CD14-positive monocyte (primary cell): Measurements from ENCODE around the gene TSPAN12. TPM values are rescaled to one million over a fixed set of nuclear protein-coding genes. Genes with fewer than 3 reads are reported as not detected.

Experiments used
- DNase-seq, 3 donors: peaks; one replicate each; pipeline ENCODE4 v3.0.0-alpha.2; 2011 to 2022
- H2AFZ ChIP-seq: 2 replicates; pipeline ENCODE4 v1.6.0; 2012; ENCODE audit warnings: mild to moderate bottlenecking, low read depth, low read length, inconsistent platforms; ENCODE audit not compliant: insufficient read depth, poor library complexity, severe bottlenecking
- H3K27ac ChIP-seq, 2 donors: 1 replicate in 1 of 2; 2 replicates in 1 of 2; pipeline ENCODE4 v1.5.1; 2012 to 2013; ENCODE audit warnings: low read length in 2 of 2, control low read depth in 1 of 2, inconsistent platforms in 1 of 2, low read depth in 1 of 2, mild to moderate bottlenecking in 1 of 2
- H3K27me3 ChIP-seq, 2 donors: one replicate each; pipeline versions ENCODE4 v1.6.0 to v1.6.1; 2011 to 2013; ENCODE audit warnings: low read length in 2 of 2; ENCODE audit not compliant: control insufficient read depth in 2 of 2, insufficient read depth in 2 of 2
- H3K36me3 ChIP-seq, 2 donors: replicated peaks in 1 of 2; 1 replicate in 1 of 2; 2 replicates in 1 of 2; pipeline versions ENCODE4 v1.5.1 to v1.6.1; 2012 to 2013; ENCODE audit warnings: low read length in 2 of 2, control low read depth in 1 of 2, inconsistent platforms in 1 of 2, mild to moderate bottlenecking in 1 of 2; ENCODE audit not compliant: insufficient read depth in 2 of 2, control insufficient read depth in 1 of 2
- H3K4me1 ChIP-seq, 2 donors: 1 replicate in 1 of 2; 2 replicates in 1 of 2; pipeline versions ENCODE4 v1.5.1 to v1.6.1; 2012 to 2013; ENCODE audit warnings: low read length in 2 of 2, control low read depth in 1 of 2, inconsistent platforms in 1 of 2, mild to moderate bottlenecking in 1 of 2, moderate library complexity in 1 of 2; ENCODE audit not compliant: insufficient read depth in 2 of 2, control insufficient read depth in 1 of 2
- H3K4me2 ChIP-seq: replicated peaks from 2 replicates; pipeline ENCODE3; 2012; ENCODE audit warnings: low read length, moderate library complexity, mild to moderate bottlenecking; ENCODE audit not compliant: poor library complexity, severe bottlenecking; ENCODE audit errors: extremely low read depth
- H3K4me3 ChIP-seq, 3 experiments: fragments of 200-600 bp in 1 of 3; sonication (generic) in 1 of 3; replicated peaks in 1 of 3; 1 replicate in 2 of 3; 2 replicates in 1 of 3; pipeline ENCODE4 v1.5.1; 2011 to 2013; ENCODE audit warnings: low read length in 3 of 3, mild to moderate bottlenecking in 3 of 3, control low read depth in 2 of 3, low read depth in 2 of 3, inconsistent platforms in 1 of 3, moderate library complexity in 1 of 3
- H3K79me2 ChIP-seq: 2 replicates; pipeline ENCODE4 v1.6.0; 2012; ENCODE audit warnings: mild to moderate bottlenecking, control low read depth, inconsistent platforms, low read length, moderate library complexity; ENCODE audit not compliant: insufficient read depth
- H3K9ac ChIP-seq: 2 replicates; pipeline ENCODE4 v1.6.0; 2017; ENCODE audit warnings: low read length, mild to moderate bottlenecking; ENCODE audit not compliant: insufficient read depth, poor library complexity, severe bottlenecking
- H3K9me3 ChIP-seq, 2 donors: replicated peaks in 1 of 2; 1 replicate in 1 of 2; 2 replicates in 1 of 2; pipeline versions ENCODE4 v1.5.1 to v1.6.1; 2012 to 2013; ENCODE audit warnings: low read length in 2 of 2, control low read depth in 1 of 2; ENCODE audit not compliant: control insufficient read depth in 1 of 2, insufficient read depth in 1 of 2
- H4K20me1 ChIP-seq: 2 replicates; pipeline ENCODE4 v1.6.0; 2012; ENCODE audit warnings: mild to moderate bottlenecking, low read length, control low read depth, moderate library complexity; ENCODE audit not compliant: insufficient read depth
- H3K27ac Mint-ChIP-seq, 7 donors: one replicate each; pipeline ENCODE4 v1.8.0; 2020; ENCODE audit warnings: mild to moderate bottlenecking in 7 of 7, mixed read lengths in 7 of 7, moderate library complexity in 6 of 7, inconsistent platforms in 2 of 7
- H3K27me3 Mint-ChIP-seq, 3 donors: one replicate each; pipeline ENCODE4 v1.8.0; 2021 to 2022; ENCODE audit warnings: low read depth in 3 of 3, mild to moderate bottlenecking in 3 of 3, mixed read lengths in 3 of 3, moderate library complexity in 3 of 3, inconsistent platforms in 1 of 3
- H3K36me3 Mint-ChIP-seq, 2 donors: one replicate each; pipeline ENCODE4 v1.8.0; 2020; ENCODE audit warnings: mixed read lengths in 2 of 2, inconsistent platforms in 1 of 2, mild to moderate bottlenecking in 1 of 2
- H3K4me1 Mint-ChIP-seq: one replicate; pipeline ENCODE4 v1.8.0; 2020; ENCODE audit warnings: mild to moderate bottlenecking, mixed read lengths
- H3K4me3 Mint-ChIP-seq, 2 donors: one replicate each; pipeline ENCODE4 v1.8.0; 2020; ENCODE audit warnings: mild to moderate bottlenecking in 2 of 2, mixed read lengths in 2 of 2, moderate library complexity in 1 of 2
- H3K9me3 Mint-ChIP-seq, 7 donors: one replicate each; pipeline ENCODE4 v1.8.0; 2020 to 2022; ENCODE audit warnings: mixed read lengths in 7 of 7, mild to moderate bottlenecking in 6 of 7, moderate library complexity in 6 of 7, inconsistent platforms in 2 of 7
- CTCF ChIP-seq: fragments of 200-600 bp; IDR thresholded peaks from one replicate; pipeline ENCODE4 v1.8.0; 2022; ENCODE audit warnings: antibody characterized with exemption, mild to moderate bottlenecking
- WGBS: methylation state at CpG from one replicate; pipeline ENCODE4 v1.1.5; 2013; ENCODE audit warnings: missing lambda C conversion rate; ENCODE audit not compliant: insufficient coverage; 5-methylcytosine and 5-hydroxymethylcytosine counted together
- intact Hi-C, 2 donors: fragments of 100-400 bp; cut with micrococcal nuclease; formaldehyde crosslinking; loops; one replicate each; pipeline versions ENCODE4 v1.15.0 to v1.15.1; 2023
- polyA plus RNA-seq, 3 donors: library from polyadenylated mRNA; depleted of rRNA in 1 of 3; unstranded in 2 of 3; stranded (reverse) in 1 of 3; fragments of 300-500 nt in 2 of 3; fragments of >200 nt in 1 of 3; fragmentation: Illumina TruSeq in 2 of 3; gene quantifications; 1 replicate in 2 of 3; 2 replicates in 1 of 3; pipeline ENCODE4 v1.2.3, GENCODE V29; 2012 to 2021

Gene TSPAN12
- polyA plus RNA-seq, 3 donors = not detected

GRCh38 chr7:120742372-120742771 lies 115.6 kb downstream of the TSPAN12 start:
- Mint-ChIP-seq H3K9me3 (no peaks in the 10 kb centered on the region), H3K4me3 (no peak overlapping the region), H3K27ac (no peak overlapping the region), H3K36me3 (no peaks in the 10 kb centered on the region), H3K27me3 (peaks cover 0 to 8% (median 8%) of the 10 kb centered on the region in 3 donors), H3K4me1 (no peaks in the 10 kb centered on the region)
- Histone ChIP-seq H4K20me1 (no peaks in the 10 kb centered on the region), H2AFZ (no peak overlapping the region), H3K36me3 (no peaks in the 10 kb centered on the region), H3K27ac (no peak overlapping the region), H3K4me2 (no peak overlapping the region), H3K27me3 (no peaks in the 10 kb centered on the region), H3K9me3 (no peaks in the 10 kb centered on the region), H3K9ac (no peak overlapping the region), H3K4me3 (no peak overlapping the region), H3K4me1 (no peaks in the 10 kb centered on the region), H3K79me2 (no peaks in the 10 kb centered on the region)
- no peak for DNase-seq
- TF ChIP-seq CTCF = no peak
- intact Hi-C loops = no loop called here
- WGBS = 95% methylated on average over 3 of the region's 5 CpGs

- no peak for DNase-seq
- Histone ChIP-seq H3K36me3 (no peaks in the 10 kb centered on the region), H2AFZ (no peak overlapping the region), H3K4me1 (no peaks in the 10 kb centered on the region), H3K4me3 (no peak overlapping the region), H3K79me2 (no peaks in the 10 kb centered on the region), H3K9me3 (no peaks in the 10 kb centered on the region), H3K27ac (no peak overlapping the region), H3K27me3 (no peaks in the 10 kb centered on the region), H3K4me2 (no peak overlapping the region), H3K9ac (no peak overlapping the region), H4K20me1 (no peaks in the 10 kb centered on the region)
- no peaks in the 10 kb centered on the region for H3K4me1 Mint-ChIP-seq
- no peaks in the 10 kb centered on the region for H3K9me3 Mint-ChIP-seq
- intact Hi-C loops = no loop called here
- no peaks in the 10 kb centered on the region for H3K36me3 Mint-ChIP-seq
- no CpG with 5 or more reads among the region's 7 CpGs for WGBS
- no peak overlapping the region for H3K4me3 Mint-ChIP-seq
- peaks cover 0 to 10% (median 10%) of the 10 kb centered on the region in 3 donors for H3K27me3 Mint-ChIP-seq
- TF ChIP-seq CTCF = no peak
- H3K27ac Mint-ChIP-seq = no peak overlapping the region
Measured at GRCh38 chr7:120741371-120742042, 116.4 kb downstream of the TSPAN12 start.
